Stomach (tissue), 9 donors: Measurements from ENCODE around the gene OGFR. TPM values are rescaled to one million over a fixed set of nuclear protein-coding genes. Genes with fewer than 3 reads are reported as not detected.
A peak's percentile ranks its signal among the peaks of the same experiment; 100 is the strongest.

Experiments
- DNase-seq, 2 donors: peaks; one replicate each; pipeline versions ENCODE4 v3.0.0 to v3.0.0-alpha.2; 2013 to 2019
- H3K27ac ChIP-seq, 5 donors: fragments of 200-600 bp in 4 of 5; sonication (generic) in 4 of 5; one replicate each; pipeline ENCODE4 v1.5.1; 2013 to 2019; ENCODE audit warnings: mild to moderate bottlenecking in 1 of 5, moderate library complexity in 1 of 5
- H3K27me3 ChIP-seq, 3 donors: fragments of 200-600 bp; sonication (generic); one replicate each; pipeline ENCODE4 v1.5.1; 2017 to 2019; ENCODE audit warnings: mixed run types in 1 of 3
- H3K36me3 ChIP-seq, 4 donors: fragments of 200-600 bp; sonication (generic); 1 replicate in 3 of 4; 2 replicates in 1 of 4; pipeline ENCODE4 v1.5.1; 2016 to 2019
- H3K4me1 ChIP-seq, 4 donors: fragments of 200-600 bp; sonication (generic); one replicate each; pipeline ENCODE4 v1.5.1; 2016 to 2019
- H3K4me3 ChIP-seq, 4 donors: fragments of 200-600 bp; sonication (generic) in 3 of 4; one replicate each; pipeline ENCODE4 v1.5.1; 2016 to 2019; ENCODE audit warnings: mild to moderate bottlenecking in 1 of 4
- H3K9me3 ChIP-seq, 4 donors: fragments of 200-600 bp; sonication (generic); one replicate each; pipeline ENCODE4 v1.5.1; 2016 to 2019
- CTCF ChIP-seq, 7 experiments: fragments of 450-650 bp in 4 of 7; fragments of 200-600 bp in 3 of 7; sonication (generic) in 3 of 7; IDR thresholded peaks; one replicate each; pipeline ENCODE4 v1.5.1; 2016 to 2019; ENCODE audit warnings: antibody characterized with exemption in 7 of 7, control low read depth in 2 of 7, mild to moderate bottlenecking in 1 of 7
- EP300 ChIP-seq: sonication (generic); formaldehyde crosslinking; IDR thresholded peaks from one replicate; pipeline ENCODE4 v1.6.1; 2017; ENCODE audit warnings: antibody characterized with exemption
- POLR2A ChIP-seq, 4 donors: fragments of 450-650 bp; IDR thresholded peaks; one replicate each; pipeline ENCODE4 v1.6.1; 2016; ENCODE audit warnings: antibody characterized with exemption in 4 of 4, control low read depth in 2 of 4, mild to moderate bottlenecking in 1 of 4, moderate library complexity in 1 of 4
- POLR2AphosphoS5 ChIP-seq, 3 donors: sonication (generic); formaldehyde crosslinking; IDR thresholded peaks; one replicate each; pipeline ENCODE4 v1.6.1; 2016; ENCODE audit warnings: antibody characterized with exemption in 3 of 3
- WGBS, 5 donors: extraction: QIAGEN DNeasy Blood & Tissue Kit in 3 of 5; methylation state at CpG; one replicate each; pipeline versions ENCODE4 v1.1.5 to v1.1.7; 2013 to 2018; 5-methylcytosine and 5-hydroxymethylcytosine counted together
- intact Hi-C: fragments of 100-400 bp; cut with DNase I; formaldehyde crosslinking; loops from one replicate; pipeline ENCODE4 v1.15.1; 2023; ENCODE audit warnings: low total_unique reads
- polyA plus RNA-seq, 3 donors: library from polyadenylated mRNA; stranded (reverse); fragments of 200-250 nt; gene quantifications; one replicate each; pipeline ENCODE4 v1.2.3, GENCODE V29; 2013
- total RNA-seq, 5 donors: library from RNA; depleted of rRNA; stranded (reverse); fragments of >200 nt; gene quantifications; one replicate each; pipeline versions ENCODE4 v1.1.0 to v1.2.3, GENCODE V29; 2014 to 2016
- donor health status: healthy with polysubstance abuse.
- donor health status: Bipolar disorder and iron deficiency.
- donor health status: healthy.

The OGFR gene
- total and polyA plus RNA-seq, 8 donors = 20.1 to 75.3 (median 42.3) TPM

GRCh38 chr20:62790075-62790474 lies 14.6 kb upstream of the OGFR start:
- Histone ChIP-seq H3K9me3 (no peaks in the 10 kb centered on the region), H3K27ac (no peak overlapping the region), H3K4me3 (no peak overlapping the region), H3K36me3 (no peaks in the 10 kb centered on the region), H3K4me1 (peaks cover 11 to 27% (median 16%) of the 10 kb centered on the region in 4 donors), H3K27me3 (peaks cover 0 to 4% (median 0%) of the 10 kb centered on the region in 3 donors)
- intact Hi-C loops = no loop called here
- no peak for TF ChIP-seq CTCF (IDR thresholded peaks at IDR 0.05)
- TF ChIP-seq EP300 = no peak
- no peak for TF ChIP-seq POLR2AphosphoS5 (IDR thresholded peaks at IDR 0.05)
- TF ChIP-seq POLR2A (IDR thresholded peaks at IDR 0.05) = no peak
- 84 to 92% (median 88%) methylated on average over 10 to 12 of the region's 12 CpGs for WGBS, 5 donors
- no peak for DNase-seq

- no peak overlapping the region for H3K27ac ChIP-seq
- intact Hi-C loops = no loop called here
- no peaks in the 10 kb centered on the region for H3K36me3 ChIP-seq
- H3K4me3 ChIP-seq = no peak overlapping the region
- TF ChIP-seq CTCF (IDR thresholded peaks at IDR 0.05) (peak in 5 of 7 experiments; percentile 81 to 96 (median 90)), POLR2AphosphoS5 (IDR thresholded peaks at IDR 0.05) (peak in 1 of 3 donors; percentile 74), POLR2A (IDR thresholded peaks at IDR 0.05) (no peak), EP300 (no peak)
- peak; percentile 82 to 95 for DNase-seq
- no peaks in the 10 kb centered on the region for H3K27me3 ChIP-seq
- H3K4me1 ChIP-seq = peaks cover 11 to 37% (median 23%) of the 10 kb centered on the region in 4 donors
- no peaks in the 10 kb centered on the region for H3K9me3 ChIP-seq
- WGBS, 5 donors = 26 to 38% (median 35%) methylated on average over 22 to 23 of the region's 23 CpGs
These were observed 13.1 kb upstream of the OGFR start for GRCh38 chr20:62791301-62792181.

GRCh38 chr20:62792182-62792939 lies 12.3 kb upstream of the OGFR start:
- Histone ChIP-seq H3K36me3 (no peaks in the 10 kb centered on the region), H3K27ac (no peak overlapping the region), H3K4me3 (no peak overlapping the region), H3K4me1 (peaks cover 16 to 45% (median 29%) of the 10 kb centered on the region in 4 donors), H3K9me3 (no peaks in the 10 kb centered on the region), H3K27me3 (no peaks in the 10 kb centered on the region)
- WGBS, 5 donors = 72 to 80% (median 75%) methylated on average over 9 of the region's 9 CpGs
- DNase-seq = no peak
- TF ChIP-seq CTCF (IDR thresholded peaks at IDR 0.05) = no peak
- no peak for TF ChIP-seq EP300
- TF ChIP-seq POLR2AphosphoS5 (IDR thresholded peaks at IDR 0.05) = no peak
- no peak for TF ChIP-seq POLR2A (IDR thresholded peaks at IDR 0.05)
- intact Hi-C loops = no loop called here
